IMR-90 (cell line): ENCODE results near the gene VPS41. TPM values are rescaled to one million over a fixed set of nuclear protein-coding genes. Genes with fewer than 3 reads are reported as not detected.

Experiments used
- ATAC-seq: fragments of 200-7000 bp; cut with Tn5 transposase; 2 replicates; pipeline ENCODE4 v1.9.1; 2020; ENCODE audit warnings: low read depth, mild to moderate bottlenecking, moderate library complexity
- BruUV-seq: library from RNA; stranded (reverse); fragments of 400-500 nt; replicated peaks from 2 replicates; lab custom pipeline; 2021; lab: Mats Ljungman, UMichigan
- CTCF ChIA-PET: fragments of 300-600 bp; formaldehyde crosslinking; extraction: SDS; loops from one replicate; lab custom pipeline; 2021; ENCODE audit warnings: antibody characterized with exemption; lab: Yijun Ruan, JAX
- POLR2A ChIA-PET: fragments of 300-600 bp; sonication (Branson Sonifier 250); formaldehyde crosslinking; loops from one replicate; lab custom pipeline; 2022; ENCODE audit warnings: antibody characterized with exemption; ENCODE audit not compliant: unreplicated experiment; lab: Charles Lee
- DNase-seq: peaks from one replicate; pipeline ENCODE4 v3.0.0; 2013
- H2AFZ ChIP-seq: replicated peaks from 2 replicates; pipeline ENCODE3; 2013; ENCODE audit warnings: low read length, mild to moderate bottlenecking; ENCODE audit not compliant: poor library complexity
- H2AK5ac ChIP-seq: 2 replicates; pipeline ENCODE4 v1.6.1; 2013; ENCODE audit warnings: low read depth, low read length, inconsistent platforms
- H2AK9ac ChIP-seq: replicated peaks from 2 replicates; pipeline ENCODE3; 2013; ENCODE audit warnings: mild to moderate bottlenecking, low read depth, low read length, moderate library complexity; ENCODE audit not compliant: poor library complexity
- H2BK120ac ChIP-seq: 2 replicates; pipeline ENCODE4 v1.6.1; 2013; ENCODE audit warnings: low read depth, low read length, inconsistent platforms
- H2BK15ac ChIP-seq: 3 replicates; pipeline ENCODE4 v1.6.1; 2013; ENCODE audit warnings: low read depth, low read length, inconsistent platforms
- H2BK20ac ChIP-seq: 2 replicates; pipeline ENCODE4 v1.6.1; 2013; ENCODE audit warnings: low read depth, mild to moderate bottlenecking, inconsistent platforms, low read length, moderate library complexity
- H2BK5ac ChIP-seq: 2 replicates; pipeline ENCODE4 v1.6.1; 2013; ENCODE audit warnings: mild to moderate bottlenecking, low read depth, low read length, inconsistent platforms; ENCODE audit not compliant: poor library complexity, severe bottlenecking
- H3K14ac ChIP-seq: replicated peaks from 2 replicates; pipeline ENCODE4 v1.6.1; 2013; ENCODE audit warnings: low read depth, low read length, inconsistent platforms
- H3K18ac ChIP-seq: 2 replicates; pipeline ENCODE4 v1.6.1; 2013; ENCODE audit warnings: low read depth, low read length, control low read depth
- H3K23ac ChIP-seq: 2 replicates; pipeline ENCODE4 v1.6.1; 2013; ENCODE audit warnings: low read depth, low read length, inconsistent platforms
- H3K27ac ChIP-seq: 2 replicates; pipeline ENCODE4 v1.5.1; 2013; ENCODE audit warnings: mild to moderate bottlenecking, control low read depth, low read length; ENCODE audit not compliant: insufficient read depth
- H3K27me3 ChIP-seq: 2 replicates; pipeline ENCODE4 v1.6.1; 2013; ENCODE audit warnings: low read length; ENCODE audit not compliant: control insufficient read depth, insufficient read depth
- H3K36me3 ChIP-seq: 2 replicates; pipeline ENCODE4 v1.6.1; 2013; ENCODE audit warnings: low read length, mixed read lengths; ENCODE audit not compliant: control insufficient read depth, insufficient read depth
- H3K4ac ChIP-seq: 2 replicates; pipeline ENCODE4 v1.6.1; 2013; ENCODE audit warnings: low read depth, low read length, inconsistent platforms
- H3K4me1 ChIP-seq: 2 replicates; pipeline ENCODE4 v1.6.1; 2013; ENCODE audit warnings: low read length, mixed read lengths; ENCODE audit not compliant: control insufficient read depth, insufficient read depth
- H3K4me2 ChIP-seq: 2 replicates; pipeline ENCODE4 v1.6.1; 2013; ENCODE audit warnings: low read depth, mild to moderate bottlenecking, control low read depth, low read length, moderate library complexity
- H3K4me3 ChIP-seq: 2 replicates; pipeline ENCODE4 v1.5.1; 2013; ENCODE audit warnings: low read depth, mild to moderate bottlenecking, control low read depth, low read length, moderate library complexity; ENCODE audit not compliant: insufficient read depth
- H3K56ac ChIP-seq: 2 replicates; pipeline ENCODE4 v1.6.1; 2013; ENCODE audit warnings: low read length, inconsistent platforms; ENCODE audit not compliant: insufficient read depth; ENCODE audit errors: extremely low read depth
- H3K79me1 ChIP-seq, 2 experiments: 2 replicates each; pipeline ENCODE4 v1.6.1; 2013; ENCODE audit warnings: low read length in 2 of 2, inconsistent platforms in 1 of 2, low read depth in 1 of 2
- H3K9ac ChIP-seq: 2 replicates; pipeline ENCODE4 v1.6.1; 2013; ENCODE audit warnings: low read depth, low read length, control low read depth
- H3K9me1 ChIP-seq: 2 replicates; pipeline ENCODE4 v1.6.1; 2013; ENCODE audit warnings: low read length, inconsistent platforms; ENCODE audit not compliant: insufficient read depth
- H3K9me3 ChIP-seq: 2 replicates; pipeline ENCODE4 v1.6.1; 2013; ENCODE audit warnings: low read length; ENCODE audit not compliant: control insufficient read depth, insufficient read depth
- H4K20me1 ChIP-seq: 2 replicates; pipeline ENCODE4 v1.6.1; 2013; ENCODE audit warnings: low read length, inconsistent platforms; ENCODE audit not compliant: insufficient read depth
- H4K5ac ChIP-seq: 2 replicates; pipeline ENCODE4 v1.6.1; 2013; ENCODE audit warnings: mild to moderate bottlenecking, low read depth, low read length, control low read depth
- H4K8ac ChIP-seq, 2 experiments: 2 replicates each; pipeline ENCODE4 v1.6.1; 2013; ENCODE audit warnings: low read depth in 2 of 2, low read length in 2 of 2, control low read depth in 1 of 2, inconsistent platforms in 1 of 2
- H4K91ac ChIP-seq: 2 replicates; pipeline ENCODE4 v1.6.1; 2013; ENCODE audit warnings: low read depth, low read length, inconsistent platforms; ENCODE audit not compliant: insufficient read depth
- MAZ ChIP-seq: IDR thresholded peaks from 2 replicates; pipeline ENCODE4 v1.6.1; 2012; ENCODE audit warnings: low read depth, mild to moderate bottlenecking, low read length, improper control_type of control experiment, moderate library complexity, borderline replicate concordance
- POLR2A ChIP-seq: IDR thresholded peaks from 2 replicates; pipeline ENCODE4 v1.6.1; 2012; ENCODE audit warnings: mild to moderate bottlenecking, low read depth, low read length
- RAD21 ChIP-seq: IDR thresholded peaks from 2 replicates; pipeline ENCODE4 v1.6.1; 2012; ENCODE audit warnings: low read length, improper control_type of control experiment
- WGBS, 2 experiments: methylation state at CpG; one replicate each; pipeline versions ENCODE4 v1.1.5 to v1.1.7; 2013; ENCODE audit warnings: missing lambda C conversion rate in 2 of 2; ENCODE audit not compliant: insufficient read length in 1 of 2; ENCODE audit errors: extremely low coverage in 2 of 2; 5-methylcytosine and 5-hydroxymethylcytosine counted together
- dilution Hi-C: fragments of 300-500 bp; cut with HindIII; formaldehyde crosslinking; loops from one replicate; pipeline ENCODE4 v1.14.3; 2018; ENCODE audit warnings: low sequenced_read_pairs; ENCODE audit not compliant: unreplicated experiment
- in situ Hi-C: fragments of 300-500 bp; cut with MboI; formaldehyde crosslinking; loops from 3 replicates; pipeline ENCODE4 v1.14.3; 2019; ENCODE audit warnings: low sequenced_read_pairs, inconsistent platforms, mixed read lengths
- intact Hi-C: fragments of 100-400 bp; cut with micrococcal nuclease; formaldehyde crosslinking; loops from 2 replicates; pipeline ENCODE4 v1.10.0; 2022
- polyA plus RNA-seq, 3 experiments: library from polyadenylated mRNA; depleted of rRNA; stranded (reverse); fragments of >200 nt; gene quantifications; 2 replicates each; pipeline ENCODE4 v1.2.3, GENCODE V29; 2012; ENCODE audit warnings: low replicate concordance in 1 of 3
- total RNA-seq: library from RNA; depleted of rRNA; stranded (reverse); fragments of >200 nt; gene quantifications from 2 replicates; pipeline ENCODE4 v1.2.3, GENCODE V29; 2012

Gene VPS41
- total and polyA plus RNA-seq, 2 of the 4 experiments (the other 2 are of a cell fraction) = 16.0 to 28.0 TPM

GRCh38 chr7:38773430-38773829 is 135.6 kb downstream of the VPS41 start:
- Histone ChIP-seq H3K4me1 (no peaks in the 10 kb centered on the region), H3K14ac (no peak overlapping the region), H2AK5ac (no peak overlapping the region), H4K5ac (no peak overlapping the region), H2BK15ac (no peak overlapping the region), H2AFZ (no peak overlapping the region), H2BK5ac (no peak overlapping the region), H2BK20ac (no peak overlapping the region), H3K36me3 (peaks cover 7% of the 10 kb centered on the region; the same call in 1 of the 2 replicates), H3K4me3 (no peak overlapping the region), H4K20me1 (no peaks in the 10 kb centered on the region), H3K79me1 (no peaks in the 10 kb centered on the region), H2AK9ac (no peak overlapping the region), H4K91ac (no peak overlapping the region), H3K9me1 (no peaks in the 10 kb centered on the region; the same call in 1 of the 2 replicates), H3K27me3 (no peaks in the 10 kb centered on the region), H3K9me3 (no peaks in the 10 kb centered on the region), H4K8ac (no peak overlapping the region), H3K4ac (no peak overlapping the region), H3K27ac (no peak overlapping the region), H3K4me2 (peak overlapping the region; percentile 24; the same call in 1 of the 2 replicates), H3K23ac (no peak overlapping the region), H2BK120ac (no peak overlapping the region), H3K9ac (no peak overlapping the region), H3K56ac (no peak overlapping the region), H3K18ac (no peak overlapping the region)
- in situ Hi-C loops = no loop called here
- peak; percentile 44 for DNase-seq
- TF ChIP-seq RAD21 (no peak), POLR2A (no peak), MAZ (no peak)
- dilution Hi-C loops = no loop called here
- no CpG with 5 or more reads among the region's 2 CpGs for WGBS, 2 experiments
- intact Hi-C loops = no loop called here
- no TSS peak for BruUV-seq
- ChIA-PET POLR2A (no interaction called here), CTCF (no interaction called here)
- peak; percentile 80 for ATAC-seq
